Keratinocyte (primary cell): Measurements from ENCODE around the gene NCF4. TPM values are rescaled to one million over a fixed set of nuclear protein-coding genes. Genes with fewer than 3 reads are reported as not detected.

Experiments
- DNase-seq: peaks from one replicate; pipeline ENCODE4 v3.0.0-alpha.2; 2011; ENCODE audit warnings: low read depth, missing footprints, low spot score
- FAIRE-seq: peaks from 2 replicates; lab custom pipeline; 2011; peaks lifted over from hg19 to GRCh38; lab: Jason Lieb, UNC
- H2AFZ ChIP-seq: 2 replicates; pipeline ENCODE4 v1.6.0; 2012; ENCODE audit warnings: low read length, control low read depth, inconsistent platforms; ENCODE audit not compliant: control insufficient read depth
- H3K27ac ChIP-seq: 2 replicates; pipeline ENCODE4 v1.5.1; 2011; ENCODE audit warnings: low read length; ENCODE audit not compliant: control insufficient read depth, insufficient read depth
- H3K27me3 ChIP-seq: 3 replicates; pipeline ENCODE4 v1.6.0; 2011; ENCODE audit warnings: low read length; ENCODE audit not compliant: control insufficient read depth, insufficient read depth; ENCODE audit errors: extremely low read depth
- H3K36me3 ChIP-seq, 2 experiments: 2 replicates in 1 of 2; 3 replicates in 1 of 2; pipeline ENCODE4 v1.5.1; 2011; ENCODE audit warnings: low read length in 2 of 2, mild to moderate bottlenecking in 1 of 2; ENCODE audit not compliant: control insufficient read depth in 2 of 2, insufficient read depth in 2 of 2; ENCODE audit errors: extremely low read depth in 1 of 2
- H3K4me1 ChIP-seq: 3 replicates; pipeline ENCODE4 v1.5.1; 2011; ENCODE audit warnings: low read length; ENCODE audit not compliant: control insufficient read depth, insufficient read depth; ENCODE audit errors: extremely low read depth
- H3K4me2 ChIP-seq: 3 replicates; pipeline ENCODE4 v1.6.0; 2011; ENCODE audit warnings: low read depth, low read length; ENCODE audit not compliant: control insufficient read depth, insufficient read depth; ENCODE audit errors: extremely low read depth
- H3K4me3 ChIP-seq, 3 experiments: fragments of 200-600 bp in 1 of 3; sonication (generic) in 1 of 3; 2 replicates in 2 of 3; 3 replicates in 1 of 3; pipeline ENCODE4 v1.5.1; 2011 to 2016; ENCODE audit warnings: low read length in 3 of 3, mild to moderate bottlenecking in 3 of 3, control low read depth in 2 of 3, inconsistent platforms in 1 of 3, low read depth in 1 of 3, mixed read lengths in 1 of 3, mixed run types in 1 of 3, moderate library complexity in 1 of 3; ENCODE audit not compliant: control insufficient read depth in 2 of 3, insufficient read depth in 2 of 3; ENCODE audit errors: extremely low read depth in 1 of 3
- H3K79me2 ChIP-seq: 2 replicates; pipeline ENCODE4 v1.6.0; 2012; ENCODE audit warnings: low read length; ENCODE audit not compliant: control insufficient read depth, insufficient read depth
- H3K9ac ChIP-seq: 3 replicates; pipeline ENCODE4 v1.6.0; 2011; ENCODE audit warnings: low read length; ENCODE audit not compliant: control insufficient read depth, insufficient read depth; ENCODE audit errors: extremely low read depth
- H3K9me1 ChIP-seq: 3 replicates; pipeline ENCODE4 v1.6.0; 2011; ENCODE audit warnings: low read length; ENCODE audit not compliant: control insufficient read depth, insufficient read depth; ENCODE audit errors: extremely low read depth
- H3K9me3 ChIP-seq: 2 replicates; pipeline ENCODE4 v1.5.1; 2012; ENCODE audit warnings: low read depth, low read length; ENCODE audit not compliant: control insufficient read depth
- H4K20me1 ChIP-seq: 3 replicates; pipeline ENCODE4 v1.6.0; 2011; ENCODE audit warnings: low read length; ENCODE audit not compliant: control insufficient read depth, insufficient read depth; ENCODE audit errors: extremely low read depth
- CTCF ChIP-seq, 3 experiments: IDR thresholded peaks in 1 of 3; conservative IDR thresholded peaks in 1 of 3; optimal IDR thresholded peaks in 1 of 3; 2 replicates in 2 of 3; 3 replicates in 1 of 3; pipeline versions ENCODE3 to v1.5.1; 2011; ENCODE audit warnings: low read length in 3 of 3, mild to moderate bottlenecking in 3 of 3, moderate library complexity in 2 of 3, control low read depth in 1 of 3, inconsistent platforms in 1 of 3; ENCODE audit not compliant: insufficient read depth in 2 of 3; ENCODE audit errors: extremely low read depth in 1 of 3
- EZH2 ChIP-seq: IDR thresholded peaks from one replicate; pipeline ENCODE4 v1.6.1; 2012; ENCODE audit warnings: inconsistent platforms, mild to moderate bottlenecking, low read length, moderate library complexity
- dilution Hi-C: fragments of 300-500 bp; cut with MboI; formaldehyde crosslinking; loops from one replicate; pipeline ENCODE4 v1.7.0; 2020; ENCODE audit warnings: low sequenced_read_pairs; ENCODE audit not compliant: extremely low pct_ligation_motif_present
- polyA plus RNA-seq, 5 experiments: library from polyadenylated mRNA; depleted of rRNA in 3 of 5; stranded (reverse) in 3 of 5; stranded (forward) in 1 of 5; unstranded in 1 of 5; fragments of >200 nt; gene quantifications; 1 replicate in 1 of 5; 2 replicates in 3 of 5; 3 replicates in 1 of 5; pipeline versions ENCODE4 v1.2.1 to v1.2.3, GENCODE V29; 2011 to 2012; ENCODE audit warnings: missing spikeins in 2 of 5, low read depth in 1 of 5, low replicate concordance in 1 of 5

NCF4 gene
- polyA plus RNA-seq, 1 donor (not counting 4 experiments of a cell fraction or from before 2014, with no cell fraction given), result 0.42 TPM

- no peak for TF ChIP-seq CTCF (optimal IDR thresholded peaks at IDR 0.05 in 1 of 3, IDR thresholded peaks at IDR 0.05 in 1 of 3, conservative IDR thresholded peaks at IDR 0.05 in 1 of 3; ENCODE audit: extremely low read depth in 1 of 3, insufficient read depth in 2 of 3, low read length in 3 of 3)
- H3K79me2 ChIP-seq, result no peaks in the 10 kb centered on the region
- no peak overlapping the region for H3K4me3 ChIP-seq
- H3K9ac ChIP-seq, result no peak overlapping the region
- H3K4me2 ChIP-seq, result no peak overlapping the region
- dilution Hi-C loops, result no loop called here
- no peaks in the 10 kb centered on the region for H3K9me1 ChIP-seq
- H2AFZ ChIP-seq, result no peak overlapping the region
- no peaks in the 10 kb centered on the region for H4K20me1 ChIP-seq
- H3K36me3 ChIP-seq, result no peaks in the 10 kb centered on the region
- H3K4me1 ChIP-seq, result no peaks in the 10 kb centered on the region
- no peak for DNase-seq
- H3K27ac ChIP-seq, result no peak overlapping the region
- no peaks in the 10 kb centered on the region for H3K9me3 ChIP-seq
- no peak for FAIRE-seq
- peaks cover 7% of the 10 kb centered on the region for H3K27me3 ChIP-seq
Measured at GRCh38 chr22:36916034-36916433, 55.2 kb downstream of the NCF4 start.

GRCh38 chr22:36918586-36919284, 57.9 kb downstream of the NCF4 start:
- H3K4me1 ChIP-seq, result no peaks in the 10 kb centered on the region
- peaks cover 19% of the 10 kb centered on the region for H3K27me3 ChIP-seq
- no peak overlapping the region for H3K27ac ChIP-seq
- H3K36me3 ChIP-seq, result no peaks in the 10 kb centered on the region
- FAIRE-seq (no peak), DNase-seq (no peak)
- H3K4me2 ChIP-seq, result no peak overlapping the region
- no peak overlapping the region for H3K4me3 ChIP-seq
- dilution Hi-C loops, result no loop called here
- no peaks in the 10 kb centered on the region for H4K20me1 ChIP-seq
- H3K79me2 ChIP-seq, result no peaks in the 10 kb centered on the region
- no peak overlapping the region for H2AFZ ChIP-seq
- no peak for TF ChIP-seq EZH2
- TF ChIP-seq CTCF (optimal IDR thresholded peaks at IDR 0.05 in 1 of 3, IDR thresholded peaks at IDR 0.05 in 1 of 3, conservative IDR thresholded peaks at IDR 0.05 in 1 of 3; ENCODE audit: extremely low read depth in 1 of 3, insufficient read depth in 2 of 3, low read length in 3 of 3), result no peak
- no peaks in the 10 kb centered on the region for H3K9me3 ChIP-seq
- H3K9ac ChIP-seq, result no peak overlapping the region
- H3K9me1 ChIP-seq, result no peaks in the 10 kb centered on the region
